PC-9 (cell line): ENCODE data around the gene TRMT1. TPM values are rescaled to one million over a fixed set of nuclear protein-coding genes. Genes with fewer than 3 reads are reported as not detected.
A peak's percentile ranks its signal among the peaks of the same experiment; 100 is the strongest.
"Not testable (repeated sequence)": the region's sequence is repeated elsewhere in the genome, so short reads cannot be mapped to it uniquely, and the experiment has no call there.

Experiments
- Bru-seq: library from RNA; stranded (reverse); fragments of 400-500 nt; gene quantifications from one replicate; lab custom pipeline; 2021; lab: Mats Ljungman, UMichigan
- BruChase-seq, 2 experiments: library from RNA; stranded (reverse); fragments of 400-500 nt; gene quantifications; one replicate each; lab custom pipeline; 2021; lab: Mats Ljungman, UMichigan
- BruUV-seq: library from RNA; stranded (reverse); fragments of 400-500 nt; replicated peaks from 2 replicates; lab custom pipeline; 2021; lab: Mats Ljungman, UMichigan
- CTCF ChIA-PET: fragments of 300-600 bp; sonication (Branson Sonifier 250); formaldehyde crosslinking; loops from one replicate; lab custom pipeline; 2022; ENCODE audit warnings: antibody characterized with exemption; lab: Charles Lee
- POLR2A ChIA-PET: fragments of 300-600 bp; sonication (Branson Sonifier 250); formaldehyde crosslinking; loops from one replicate; lab custom pipeline; 2022; ENCODE audit warnings: antibody characterized with exemption; ENCODE audit not compliant: unreplicated experiment; lab: Charles Lee
- DNase-seq, 2 experiments: peaks; one replicate each; pipeline versions ENCODE4 v3.0.0 to v3.0.0-alpha.2; 2015 to 2022; ENCODE audit warnings: mixed read lengths in 1 of 2
- H2AFZ ChIP-seq: fragments of 200-600 bp; sonication (generic); 2 replicates; pipeline ENCODE4 v1.8.1; 2017; ENCODE audit warnings: antibody characterized with exemption
- H3F3A ChIP-seq: fragments of 200-600 bp; sonication (generic); 2 replicates; pipeline ENCODE4 v1.8.1; 2017; ENCODE audit warnings: antibody characterized with exemption, mild to moderate bottlenecking, low read depth; ENCODE audit not compliant: insufficient read depth
- H3K27ac ChIP-seq: fragments of 200-600 bp; sonication (generic); 2 replicates; pipeline ENCODE4 v1.6.1; 2016; ENCODE audit warnings: mixed run types
- H3K27me3 ChIP-seq: fragments of 200-600 bp; sonication (generic); 2 replicates; pipeline ENCODE4 v1.6.1; 2016; ENCODE audit warnings: low read depth, mixed run types; ENCODE audit not compliant: insufficient read depth
- H3K36me3 ChIP-seq: fragments of 200-600 bp; sonication (generic); 2 replicates; pipeline ENCODE4 v1.6.1; 2016; ENCODE audit warnings: low read depth, mixed run types
- H3K4me1 ChIP-seq: fragments of 200-600 bp; sonication (generic); replicated peaks from 2 replicates; pipeline ENCODE4 v1.6.1; 2016; ENCODE audit warnings: mixed run types; ENCODE audit not compliant: insufficient read depth
- H3K4me2 ChIP-seq: fragments of 200-600 bp; sonication (generic); 2 replicates; pipeline ENCODE4 v1.6.1; 2017; ENCODE audit warnings: mixed run types
- H3K4me3 ChIP-seq: fragments of 200-600 bp; sonication (generic); 2 replicates; pipeline ENCODE4 v1.6.1; 2016; ENCODE audit warnings: mixed run types
- H3K79me2 ChIP-seq: fragments of 200-600 bp; sonication (generic); 2 replicates; pipeline ENCODE4 v1.6.1; 2017; ENCODE audit warnings: low read depth, mixed run types
- H3K9me2 ChIP-seq: fragments of 200-600 bp; sonication (generic); 2 replicates; pipeline ENCODE4 v1.8.1; 2017; ENCODE audit warnings: mild to moderate bottlenecking; ENCODE audit not compliant: insufficient read depth
- H3K9me3 ChIP-seq: fragments of 200-600 bp; sonication (generic); 2 replicates; pipeline ENCODE4 v1.8.1; 2016; ENCODE audit warnings: low read depth; ENCODE audit not compliant: insufficient read depth
- H4K20me1 ChIP-seq: fragments of 200-600 bp; sonication (generic); 2 replicates; pipeline ENCODE4 v1.8.1; 2017; ENCODE audit not compliant: insufficient read depth
- CTCF ChIP-seq: fragments of 200-600 bp; sonication (generic); conservative IDR thresholded peaks from 2 replicates; pipeline ENCODE4 v1.6.1; 2017; ENCODE audit warnings: mixed run types, antibody characterized with exemption, mild to moderate bottlenecking, moderate library complexity
- EZH2 ChIP-seq: fragments of 200-600 bp; sonication (generic); IDR thresholded peaks from 2 replicates; pipeline ENCODE4 v1.8.0; 2017; ENCODE audit warnings: antibody characterized with exemption, low read depth
- intact Hi-C: fragments of 100-400 bp; cut with micrococcal nuclease; formaldehyde crosslinking; loops from one replicate; pipeline ENCODE4 v1.10.0; 2022; ENCODE audit not compliant: unreplicated experiment
- long read RNA-seq: library from polyadenylated mRNA; stranded (forward); transcript quantifications from one replicate; pipeline ENCODE4 v2.0.0, GENCODE V29; 2022
- total RNA-seq: library from RNA; stranded (reverse); gene quantifications from 2 replicates; pipeline ENCODE4 v1.2.3, GENCODE V29; 2021

Gene TRMT1
- 44.1 and 51.1 TPM in 2 replicates for total RNA-seq
- percentile 64 among the genes with signal in this experiment for Bru-seq, nascent RNA
- BruChase-seq, experiment 1, labeled RNA remaining after a 2-hour chase: percentile 71 among the genes with signal in this experiment
- percentile 86 among the genes with signal in this experiment for BruChase-seq, experiment 2, labeled RNA remaining after a 6-hour chase
- long read RNA-seq, transcript TRMT1-202 (17 exons, 2,142 nt): major isoform, 23 of 55 reads
- long read RNA-seq, transcript TRMT1-203 (16 exons, 2,263 nt): minor isoform, 10 of 55 reads
- long read RNA-seq, partial matches to known transcripts: 4 of 55 reads
- long read RNA-seq, other reads (novel, unspliced or antisense): 16 of 55 reads

- peak; percentile 88 to 90 for DNase-seq
- Histone ChIP-seq H3K36me3 (peaks cover 24% of the 10 kb centered on the region; the same call in 1 of the 2 replicates), H3K27ac (peak within 1 kb of the TSS; percentile 77), H3K9me2 (no peaks in the 10 kb centered on the region), H3K4me1 (peaks cover 29% of the 10 kb centered on the region), H4K20me1 (peaks cover 27% of the 10 kb centered on the region), H3K4me2 (peak within 1 kb of the TSS; percentile 78), H3K4me3 (peak within 1 kb of the TSS; percentile 86), H3F3A (peaks cover 23% of the 10 kb centered on the region; the same call in 1 of the 2 replicates), H3K9me3 (no peaks in the 10 kb centered on the region), H2AFZ (peak within 1 kb of the TSS; percentile 76), H3K79me2 (peaks cover 69% of the 10 kb centered on the region), H3K27me3 (no peaks in the 10 kb centered on the region)
- TF ChIP-seq EZH2 (no peak), CTCF (no peak)
- ChIA-PET CTCF (interaction anchor here (0.6 kb wide), 1 partner anchor 55 kb away, joined by 4 read pairs; no protein-coding TSS in a partner anchor), POLR2A (no interaction called here)
- intact Hi-C loops: loop anchor here (10.0 kb wide), 1 partner anchor 148 kb away; no protein-coding TSS in a partner anchor
- TSS peak; percentile 43 for BruUV-seq
Measured at GRCh38 chr19:13116282-13117175, at the start of gene TRMT1. TRMT1 (minus strand) TSS chr19:13116740; CDS start chr19:13116399, 341 bp downstream.

- Histone ChIP-seq H3K27ac (peak overlapping the region; percentile 99), H3K4me2 (peak overlapping the region; percentile 85), H3F3A (peaks cover 84% of the 10 kb centered on the region), H3K4me1 (peaks cover 83% of the 10 kb centered on the region), H3K79me2 (peaks cover 44% of the 10 kb centered on the region)
- CTCF ChIA-PET: interaction anchor here (0.6 kb wide), 2 partner anchors 12 to 104 kb away, joined by 3 to 6 read pairs; no protein-coding TSS in a partner anchor
- H2AFZ ChIP-seq, intact Hi-C loops, H3K27me3 ChIP-seq, DNase-seq, H3K9me2 ChIP-seq, H3K4me3 ChIP-seq, H3K36me3 ChIP-seq, H3K9me3 ChIP-seq, BruUV-seq, H4K20me1 ChIP-seq: not testable (repeated sequence)
- POLR2A ChIA-PET: interaction anchor here (0.7 to 2.3 kb wide), 2 partner anchors 11 to 23 kb away, joined by 3 to 19 read pairs; no protein-coding TSS in a partner anchor
Measured at GRCh38 chr19:13166151-13166550, 49.6 kb upstream of the TRMT1 start.

GRCh38 chr19:13165162-13165997 lies 48.8 kb upstream of the TRMT1 start:
- Histone ChIP-seq H3K79me2 (peaks cover 44% of the 10 kb centered on the region), H3F3A (peaks cover 84% of the 10 kb centered on the region), H4K20me1 (no peaks in the 10 kb centered on the region), H3K9me2 (no peaks in the 10 kb centered on the region), H2AFZ (no peak overlapping the region), H3K27ac (peak overlapping the region; percentile 99), H3K4me3 (peak overlapping the region; percentile 51; the same call in 1 of the 2 replicates), H3K36me3 (no peaks in the 10 kb centered on the region), H3K27me3 (no peaks in the 10 kb centered on the region), H3K4me2 (peak overlapping the region; percentile 85), H3K9me3 (no peaks in the 10 kb centered on the region), H3K4me1 (peaks cover 83% of the 10 kb centered on the region)
- TF ChIP-seq CTCF: no peak
- TF ChIP-seq EZH2: no peak
- POLR2A ChIA-PET: interaction anchor here (0.7 kb wide), 1 partner anchor 39 kb away, joined by 3 read pairs; no protein-coding TSS in a partner anchor
- no TSS peak for BruUV-seq
- intact Hi-C loops: no loop called here
- CTCF ChIA-PET: interaction anchor here (0.6 kb wide), 2 partner anchors 15 to 104 kb away, joined by 3 to 10 read pairs; partner anchors contain the start of genes IER2 and STX10
- DNase-seq: peak in 1 of 2 experiments; percentile 90
